MG63 (cell line): ENCODE data around the gene ADRA2C. TPM values are rescaled to one million over a fixed set of nuclear protein-coding genes. Genes with fewer than 3 reads are reported as not detected.
"Not testable (repeated sequence)": the region's sequence is repeated elsewhere in the genome, so short reads cannot be mapped to it uniquely, and the experiment has no call there.

ENCODE experiments used
- DNase-seq: peaks from one replicate; pipeline ENCODE4 v3.0.0-alpha.2; 2020
- H3K27me3 ChIP-seq: fragments of 250-450 bp; sonication (Bioruptor Pico); 2 replicates; pipeline ENCODE4 v1.5.1; 2020; ENCODE audit warnings: mild to moderate bottlenecking, moderate library complexity
- H3K36me3 ChIP-seq: fragments of 250-450 bp; sonication (Bioruptor Pico); 2 replicates; pipeline ENCODE4 v1.5.1; 2020; ENCODE audit warnings: mild to moderate bottlenecking, moderate library complexity
- H3K4me3 ChIP-seq: fragments of 250-450 bp; sonication (Bioruptor Pico); 2 replicates; pipeline ENCODE4 v1.5.1; 2020; ENCODE audit warnings: mild to moderate bottlenecking, moderate library complexity
- H3K9me3 ChIP-seq: fragments of 250-450 bp; sonication (Bioruptor Pico); 2 replicates; pipeline ENCODE4 v1.5.1; 2020; ENCODE audit warnings: mild to moderate bottlenecking, moderate library complexity
- total RNA-seq: library from RNA; depleted of rRNA; stranded (reverse); fragments of >200 nt; shearing (Covaris generic); gene quantifications from 2 replicates; pipeline ENCODE4 v1.2.3, GENCODE V29; 2014; ENCODE audit warnings: low replicate concordance; rRNA removed

Gene ADRA2C
- total RNA-seq, 1 experiment from 2014 or later = 7.8 TPM

GRCh38 chr4:3810796-3811485 is 44.8 kb downstream of the ADRA2C start:
- Histone ChIP-seq H3K27me3 (no peaks in the 10 kb centered on the region), H3K4me3 (no peak overlapping the region), H3K36me3 (no peaks in the 10 kb centered on the region), H3K9me3 (no peaks in the 10 kb centered on the region)
- no peak for DNase-seq

GRCh38 chr4:3811621-3812020 is 45.4 kb downstream of the ADRA2C start:
- no peak for DNase-seq
- H3K36me3 ChIP-seq = no peaks in the 10 kb centered on the region
- H3K4me3 ChIP-seq = no peak overlapping the region
- no peaks in the 10 kb centered on the region for H3K9me3 ChIP-seq
- no peaks in the 10 kb centered on the region for H3K27me3 ChIP-seq

- DNase-seq = no peak
- Histone ChIP-seq H3K36me3 (no peaks in the 10 kb centered on the region), H3K27me3 (no peaks in the 10 kb centered on the region), H3K4me3 (no peak overlapping the region), H3K9me3 (no peaks in the 10 kb centered on the region)
These were observed 46.2 kb downstream of the ADRA2C start for GRCh38 chr4:3812211-3812934.

- Histone ChIP-seq H3K9me3 (no peaks in the 10 kb centered on the region), H3K27me3 (no peaks in the 10 kb centered on the region), H3K36me3 (no peaks in the 10 kb centered on the region), H3K4me3 (no peak overlapping the region)
- DNase-seq = no peak
These were observed 47.2 kb downstream of the ADRA2C start for GRCh38 chr4:3813151-3814052.

GRCh38 chr4:3814053-3814570 is 47.9 kb downstream of the ADRA2C start:
- Histone ChIP-seq H3K27me3 (no peaks in the 10 kb centered on the region), H3K9me3 (no peaks in the 10 kb centered on the region), H3K36me3 (no peaks in the 10 kb centered on the region), H3K4me3 (no peak overlapping the region)
- no peak for DNase-seq

- H3K27me3 ChIP-seq, DNase-seq, H3K9me3 ChIP-seq, H3K4me3 ChIP-seq, H3K36me3 ChIP-seq: not testable (repeated sequence)
These were observed 48.7 kb downstream of the ADRA2C start for GRCh38 chr4:3814838-3815237.

- no peaks in the 10 kb centered on the region for H3K27me3 ChIP-seq
- no peak for DNase-seq
- H3K36me3 ChIP-seq = no peaks in the 10 kb centered on the region
- no peaks in the 10 kb centered on the region for H3K9me3 ChIP-seq
- no peak overlapping the region for H3K4me3 ChIP-seq
These were observed 50.2 kb downstream of the ADRA2C start for GRCh38 chr4:3816256-3816825.

GRCh38 chr4:3816983-3817960 is 51.1 kb downstream of the ADRA2C start:
- H3K4me3 ChIP-seq = no peak overlapping the region
- no peaks in the 10 kb centered on the region for H3K27me3 ChIP-seq
- no peaks in the 10 kb centered on the region for H3K36me3 ChIP-seq
- no peak for DNase-seq
- H3K9me3 ChIP-seq = no peaks in the 10 kb centered on the region

Other genes starting within 250 kb of the ADRA2C start
- gene LRPAP1, start 234.0 kb upstream of the ADRA2C start, total RNA-seq = 82.3 and 181 TPM in 2 replicates